Medulla oblongata (tissue), 1 donor: ENCODE results near the gene MMP28.

ENCODE experiments used
- DNase-seq: peaks from one replicate; pipeline ENCODE4 v3.0.0-alpha.2; 2015; ENCODE audit errors: extremely low spot score

The MMP28 gene

GRCh38 chr17:35799942-35800341, 4.5 kb upstream of the MMP28 start:
- peak; percentile 87 for DNase-seq

DNA sequence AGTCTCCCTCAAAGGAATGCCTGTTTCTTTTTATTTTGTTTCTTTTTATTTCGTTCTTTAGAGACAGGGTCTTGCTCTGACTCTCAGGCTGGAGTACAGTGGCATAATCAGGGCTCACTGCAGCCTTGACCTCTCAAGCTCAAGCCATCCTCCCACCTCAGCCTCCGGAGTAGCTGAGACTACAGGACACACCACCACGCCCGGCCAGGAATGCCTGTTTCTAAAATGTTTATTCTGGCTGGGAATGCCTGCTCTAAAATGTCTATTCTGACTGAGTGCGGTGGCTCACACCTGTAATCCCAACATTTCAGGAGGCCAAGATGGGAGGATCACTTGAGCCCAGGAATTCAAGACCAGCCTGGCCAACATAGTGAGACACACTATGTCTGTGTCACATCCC, 2.5 kb upstream of the MMP28 start:
- no peak for DNase-seq

- no peak for DNase-seq
Measured at GRCh38 chr17:35797370-35797769, 1.9 kb upstream of the MMP28 start.

GRCh38 chr17:35796942-35797341, 1.5 kb upstream of the MMP28 start:
- DNase-seq: no peak

DNA sequence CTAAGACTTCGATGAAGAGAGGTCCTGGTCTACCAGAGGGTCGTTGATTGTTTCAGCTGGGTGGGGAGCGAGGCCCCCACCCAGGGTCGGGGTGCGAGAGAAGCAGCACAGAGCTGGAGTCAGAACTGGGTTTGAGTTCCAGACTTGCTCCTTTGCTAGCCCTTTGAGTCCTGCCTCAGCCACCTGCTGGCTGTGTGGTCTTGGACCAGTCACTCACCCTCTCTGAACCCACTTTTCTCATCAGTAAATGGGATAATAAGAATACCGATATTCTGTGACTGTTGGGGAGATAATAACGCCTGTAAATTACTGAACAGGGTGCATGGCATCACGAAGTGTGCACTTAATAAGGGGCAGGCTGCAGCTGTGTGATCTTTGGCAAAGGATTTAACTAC, 427 bp upstream of the MMP28 start:
- no peak for DNase-seq

- no peak for DNase-seq
Measured at GRCh38 chr17:35793257-35793656, 2.2 kb downstream of the MMP28 start.

DNA sequence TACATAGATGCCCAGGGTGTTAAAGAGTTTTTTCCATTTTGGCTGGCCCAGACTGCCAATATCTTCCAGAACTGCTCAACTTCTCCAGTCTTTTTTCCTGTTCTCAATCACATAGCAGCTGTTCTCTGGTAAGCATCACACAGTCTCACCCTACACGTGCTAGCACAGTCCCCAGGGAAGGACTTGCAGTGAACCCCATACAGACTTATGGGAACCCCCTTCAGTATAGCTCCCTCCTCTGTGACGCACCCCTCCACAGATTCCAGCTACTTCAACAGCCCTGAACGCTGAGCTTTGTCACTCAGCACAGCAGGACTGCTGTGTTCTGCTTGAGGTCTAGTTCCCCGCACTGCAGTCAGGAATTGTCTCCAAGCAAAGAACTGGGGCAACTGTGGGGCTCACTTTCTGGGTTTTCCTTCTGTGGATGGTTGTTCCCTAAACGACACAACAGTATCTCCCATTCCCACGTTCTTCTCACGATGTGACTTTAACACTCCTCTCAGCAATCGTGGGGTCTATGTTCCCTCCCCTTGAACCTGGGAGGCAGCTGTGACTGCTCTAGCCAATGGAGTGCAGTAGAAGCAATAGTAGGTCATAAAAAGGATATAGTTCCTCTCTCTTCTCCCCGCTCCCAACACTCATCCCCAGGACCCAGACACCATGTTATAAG, 3.6 kb downstream of the MMP28 start:
- no peak for DNase-seq

- no peak for DNase-seq
Measured at GRCh38 chr17:35790841-35791240, 4.6 kb downstream of the MMP28 start.

- DNase-seq: no peak
Measured at GRCh38 chr17:35788477-35789368, 6.7 kb downstream of the MMP28 start.

GRCh38 chr17:35786941-35787432, 8.5 kb downstream of the MMP28 start:
- no peak for DNase-seq

DNA sequence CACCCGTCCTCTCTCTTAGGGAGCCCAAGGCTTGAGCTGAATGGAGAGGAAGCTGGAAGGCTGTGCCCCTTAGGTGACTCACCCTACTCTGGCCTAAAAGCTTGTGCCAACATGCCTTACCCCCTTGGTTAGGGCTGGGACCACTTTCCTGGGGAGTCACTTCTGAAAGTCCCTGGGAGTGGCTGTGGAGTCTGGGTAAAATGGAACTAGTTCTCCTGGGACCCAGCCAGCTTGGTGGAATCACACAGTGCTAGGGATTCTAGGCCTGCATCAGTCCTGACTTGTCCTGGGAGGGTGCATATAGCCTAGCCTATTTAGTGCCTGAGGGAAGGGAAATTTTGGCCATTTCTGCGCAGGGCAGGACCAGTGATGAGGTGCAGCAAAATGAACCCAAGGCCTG, 10.5 kb downstream of the MMP28 start:
- DNase-seq: no peak

DNA sequence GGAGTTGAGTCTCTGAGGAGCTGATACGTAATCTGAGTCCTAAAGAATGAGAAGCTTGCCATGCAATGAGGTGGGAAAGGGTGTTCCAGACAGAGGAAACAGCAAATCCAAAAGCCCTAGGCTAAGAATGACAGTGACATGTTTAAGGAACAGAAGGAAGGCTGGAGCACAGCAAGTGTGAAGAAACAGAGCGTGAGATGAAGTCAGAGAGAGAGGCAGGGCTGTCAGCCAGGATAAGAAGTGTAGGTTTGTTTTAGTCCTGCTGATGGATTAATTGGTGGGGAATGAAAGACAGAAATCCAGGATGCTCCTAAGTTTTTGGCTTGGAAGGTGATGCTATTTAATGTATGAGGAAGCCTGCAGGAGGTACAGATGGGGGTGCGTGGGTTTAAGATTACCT, 14.5 kb downstream of the MMP28 start:
- DNase-seq: no peak

DNA sequence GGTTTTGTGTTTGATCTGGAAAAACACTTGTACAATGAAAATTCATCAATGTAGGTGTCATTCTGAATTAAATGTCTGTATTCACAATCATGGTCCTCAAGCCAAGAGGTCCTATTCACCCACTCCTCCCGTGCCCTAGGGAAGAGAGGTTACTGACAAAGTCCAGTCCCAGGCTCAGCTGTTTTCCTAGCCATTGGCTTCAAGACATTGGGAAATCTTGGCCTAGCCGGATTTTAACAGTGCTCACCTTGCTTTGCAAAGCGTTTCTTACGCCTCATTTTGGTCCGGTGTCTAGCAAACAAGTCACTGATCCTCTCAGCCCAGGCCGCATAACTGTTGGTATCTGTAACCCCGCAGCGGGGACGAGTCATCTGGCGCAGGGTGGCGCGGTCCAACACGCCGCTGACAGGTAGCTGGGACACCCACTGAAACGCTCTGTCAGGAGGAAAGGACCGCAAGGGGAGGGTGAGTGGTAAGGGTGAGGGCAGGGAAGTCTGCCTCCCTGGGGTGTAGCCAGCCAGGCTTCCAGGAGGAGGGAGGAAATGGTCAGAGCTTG, 16.7 kb downstream of the MMP28 start:
- no peak for DNase-seq

GRCh38 chr17:35775583-35775982, 19.9 kb downstream of the MMP28 start:
- DNase-seq: no peak

DNA sequence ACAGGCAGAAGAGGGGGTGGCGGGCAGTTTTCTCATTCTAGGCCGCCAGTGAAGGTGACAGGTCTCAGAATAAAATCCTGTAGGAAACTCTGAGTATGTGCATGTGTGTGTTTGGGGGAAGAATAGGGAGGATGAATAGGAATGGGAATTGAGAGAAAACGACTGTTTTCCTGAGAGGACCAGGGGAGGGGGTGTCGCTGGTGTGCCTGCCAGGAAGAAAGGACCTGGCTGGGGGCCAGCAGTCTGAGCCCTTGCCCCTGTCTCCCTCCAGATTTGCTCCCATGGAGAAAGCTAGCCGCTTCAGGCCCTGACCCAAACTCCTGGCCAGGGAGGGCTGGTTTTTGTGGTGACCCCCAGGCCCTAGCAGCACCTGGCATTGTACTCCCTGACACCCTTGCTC, 20.4 kb downstream of the MMP28 start:
- no peak for DNase-seq

DNA sequence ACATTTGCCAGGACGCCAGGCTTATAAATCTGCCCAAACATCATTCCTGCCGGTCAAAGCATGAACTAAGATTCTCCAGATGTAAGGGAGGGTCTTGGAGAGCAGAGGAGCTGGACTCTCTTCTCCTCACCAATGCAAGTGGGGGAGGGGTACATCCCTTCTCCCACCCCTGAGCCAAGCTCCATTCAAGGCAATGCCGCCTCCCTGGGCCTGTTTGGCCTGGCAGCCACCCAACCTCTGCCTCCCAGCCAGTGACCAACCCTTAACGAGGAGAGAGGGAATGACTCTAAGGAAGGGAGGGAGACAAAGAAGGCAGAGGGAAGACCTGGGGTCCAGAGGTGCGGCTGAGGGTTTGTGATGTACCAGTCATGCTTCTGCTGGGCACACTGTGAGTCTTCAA, 20.9 kb downstream of the MMP28 start:
- DNase-seq: peak; percentile 76

DNA sequence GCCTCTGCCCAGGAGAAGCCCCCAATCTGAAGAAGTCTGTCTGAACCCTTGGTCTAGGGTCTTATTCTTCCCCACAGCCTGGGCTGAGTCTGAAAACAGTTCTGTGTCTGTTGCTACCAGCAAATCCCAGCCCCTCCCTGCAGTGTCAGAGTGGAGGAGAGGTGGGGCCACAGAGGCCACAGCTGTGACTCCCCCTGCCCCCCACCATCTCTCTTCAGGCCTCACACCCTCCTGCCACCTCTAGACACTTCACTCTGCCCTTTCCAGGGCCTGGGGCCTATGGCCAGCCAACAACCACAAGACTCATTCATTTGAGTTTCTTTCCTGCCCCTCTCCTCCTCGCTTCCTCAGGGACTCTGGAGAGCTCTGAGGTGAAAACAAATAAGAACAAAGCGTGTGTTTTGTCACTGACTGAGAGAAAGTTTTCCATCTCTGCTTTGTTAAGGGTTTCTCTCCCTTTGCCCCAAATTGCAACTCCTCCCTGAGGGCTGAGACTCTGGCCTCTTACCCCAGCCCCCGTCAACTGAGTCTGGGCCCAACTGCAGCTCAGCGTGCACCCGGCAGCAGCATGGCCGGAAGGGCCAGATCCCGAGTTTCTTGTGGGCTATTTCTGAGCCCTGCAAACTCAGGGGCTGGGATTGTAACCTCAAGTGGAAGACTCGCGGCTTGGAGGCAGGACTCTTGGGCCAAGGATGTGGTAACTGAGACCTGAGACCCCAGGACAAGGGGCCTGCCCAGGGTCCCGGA, 21.6 kb downstream of the MMP28 start:
- no peak for DNase-seq

DNA sequence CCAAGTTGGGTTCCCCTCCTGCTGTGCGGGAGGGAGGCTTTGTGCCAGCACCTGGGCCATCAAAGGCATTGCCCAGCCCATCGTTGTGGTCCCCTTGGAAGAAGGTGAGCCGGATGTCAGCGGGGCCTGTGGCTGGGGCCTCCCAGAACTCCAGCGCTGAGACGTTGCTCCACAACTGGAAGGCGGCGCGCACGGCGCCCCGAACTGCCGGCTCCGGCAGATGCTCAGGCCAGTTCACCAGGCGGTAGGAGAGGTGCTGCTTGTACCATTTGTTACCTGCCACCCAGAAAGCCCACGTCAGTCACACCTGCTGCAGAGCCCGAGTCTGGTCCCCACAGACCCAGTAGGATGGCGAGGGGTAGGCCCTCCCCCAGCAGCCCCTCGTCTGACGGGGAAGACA, 22.3 kb downstream of the MMP28 start:
- DNase-seq: no peak

- DNase-seq: no peak
Measured at GRCh38 chr17:35769895-35770486, 25.4 kb downstream of the MMP28 start.

DNA sequence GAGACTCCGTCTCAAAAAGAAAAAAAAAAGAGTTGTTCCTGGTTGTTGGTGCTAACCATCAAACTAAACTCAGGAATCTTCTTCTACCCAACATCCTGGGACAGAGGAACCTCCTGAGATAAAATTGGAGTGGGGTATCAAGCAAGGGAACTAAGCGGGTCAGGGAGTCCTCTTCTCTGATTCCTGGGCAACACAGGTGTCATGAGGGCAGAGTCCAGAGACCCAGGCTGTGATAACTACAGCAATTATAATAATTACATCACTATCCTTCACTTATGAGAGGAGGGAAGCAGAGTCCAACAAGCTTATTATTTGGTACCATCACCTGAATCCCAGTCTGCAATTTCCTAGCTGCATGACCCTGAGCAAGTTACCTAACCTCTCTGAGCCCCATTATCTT, 26.6 kb downstream of the MMP28 start:
- DNase-seq: no peak

- peak; percentile 45 for DNase-seq
Measured at GRCh38 chr17:35766903-35767510, 28.4 kb downstream of the MMP28 start.
